ENCODE measurements around the gene TSSC4. TPM values are rescaled to one million over a fixed set of nuclear protein-coding genes. Genes with fewer than 3 reads are reported as not detected.

Gene TSSC4
- total RNA-seq, 1 donor from 2014 or later, result 70.0 TPM

- Histone ChIP-seq H3K79me2 (ENCODE audit: insufficient read depth, low read length) (peaks cover 68% of the 10 kb centered on the region), H3K27ac (ENCODE audit: low read depth, low read length) (no peak overlapping the region), H3K27me3 (ENCODE audit: insufficient read depth, low read length) (no peaks in the 10 kb centered on the region), H2AFZ (ENCODE audit: low read depth, low read length) (no peak overlapping the region), H3K9me3 (ENCODE audit: insufficient read depth, low read depth, low read length) (no peaks in the 10 kb centered on the region), H4K20me1 (ENCODE audit: insufficient read depth, low read length) (peaks cover 74% of the 10 kb centered on the region), H3K4me1 (ENCODE audit: insufficient read depth, low read length) (peaks cover 42% of the 10 kb centered on the region), H3K9ac (ENCODE audit: low read length) (peak overlapping the region; percentile 57), H3K4me3 (ENCODE audit: insufficient read depth, low read depth, low read length) (peak overlapping the region; percentile 23), H3K36me3 (ENCODE audit: insufficient read depth, low read length) (no peaks in the 10 kb centered on the region), H3K4me2 (ENCODE audit: low read length) (peak overlapping the region; percentile 95)
- H3K9me3 Mint-ChIP-seq (ENCODE audit: unreplicated experiment), result no peaks in the 10 kb centered on the region
- H3K4me1 Mint-ChIP-seq (ENCODE audit: low read depth, unreplicated experiment), result peaks cover 21% of the 10 kb centered on the region
- peak overlapping the region; percentile 47 for H3K27ac Mint-ChIP-seq (ENCODE audit: unreplicated experiment)
- TF ChIP-seq EZH2 (IDR thresholded peaks at IDR 0.05; ENCODE audit: insufficient read depth, low read length), result no peak
- no peak for TF ChIP-seq CTCF (IDR thresholded peaks at IDR 0.05; ENCODE audit: insufficient read depth, low read depth, low read length)
- no peak for DNase-seq (ENCODE audit: low read depth)
- H3K27me3 Mint-ChIP-seq (ENCODE audit: low read depth, unreplicated experiment), result no peaks in the 10 kb centered on the region
- H3K4me3 Mint-ChIP-seq (ENCODE audit: unreplicated experiment), result peak overlapping the region; percentile 54
- peaks cover 2% of the 10 kb centered on the region for H3K36me3 Mint-ChIP-seq (ENCODE audit: low read depth, unreplicated experiment)
- no peak for FAIRE-seq
Observed at GRCh38 chr11:2379466-2380174, 20.9 kb upstream of the TSSC4 start.

GRCh38 chr11:2380396-2380795 is 20.2 kb upstream of the TSSC4 start:
- Histone ChIP-seq H3K9ac (ENCODE audit: low read length) (peak overlapping the region; percentile 57), H3K4me1 (ENCODE audit: insufficient read depth, low read length) (peaks cover 42% of the 10 kb centered on the region), H3K4me2 (ENCODE audit: low read length) (peak overlapping the region; percentile 95), H3K36me3 (ENCODE audit: insufficient read depth, low read length) (no peaks in the 10 kb centered on the region), H4K20me1 (ENCODE audit: insufficient read depth, low read length) (peaks cover 79% of the 10 kb centered on the region), H2AFZ (ENCODE audit: low read depth, low read length) (no peak overlapping the region), H3K4me3 (ENCODE audit: insufficient read depth, low read depth, low read length) (no peak overlapping the region), H3K27ac (ENCODE audit: low read depth, low read length) (no peak overlapping the region), H3K79me2 (ENCODE audit: insufficient read depth, low read length) (peaks cover 76% of the 10 kb centered on the region), H3K27me3 (ENCODE audit: insufficient read depth, low read length) (no peaks in the 10 kb centered on the region), H3K9me3 (ENCODE audit: insufficient read depth, low read depth, low read length) (no peaks in the 10 kb centered on the region)
- H3K9me3 Mint-ChIP-seq (ENCODE audit: unreplicated experiment), result no peaks in the 10 kb centered on the region
- no peaks in the 10 kb centered on the region for H3K27me3 Mint-ChIP-seq (ENCODE audit: low read depth, unreplicated experiment)
- TF ChIP-seq EZH2 (IDR thresholded peaks at IDR 0.05; ENCODE audit: insufficient read depth, low read length) (no peak), CTCF (IDR thresholded peaks at IDR 0.05; ENCODE audit: insufficient read depth, low read depth, low read length) (no peak)
- peaks cover 19% of the 10 kb centered on the region for H3K4me1 Mint-ChIP-seq (ENCODE audit: low read depth, unreplicated experiment)
- peaks cover 2% of the 10 kb centered on the region for H3K36me3 Mint-ChIP-seq (ENCODE audit: low read depth, unreplicated experiment)
- DNase-seq (ENCODE audit: low read depth) (no peak), FAIRE-seq (no peak)
- H3K27ac Mint-ChIP-seq (ENCODE audit: unreplicated experiment), result no peak overlapping the region
- H3K4me3 Mint-ChIP-seq (ENCODE audit: unreplicated experiment), result peak overlapping the region; percentile 54

- peaks cover 42% of the 10 kb centered on the region for H3K4me1 ChIP-seq (ENCODE audit: insufficient read depth, low read length)
- Mint-ChIP-seq H3K27me3 (ENCODE audit: low read depth, unreplicated experiment) (no peaks in the 10 kb centered on the region), H3K4me3 (ENCODE audit: unreplicated experiment) (no peak overlapping the region), H3K9me3 (ENCODE audit: unreplicated experiment) (no peaks in the 10 kb centered on the region), H3K27ac (ENCODE audit: unreplicated experiment) (no peak overlapping the region), H3K36me3 (ENCODE audit: low read depth, unreplicated experiment) (peaks cover 2% of the 10 kb centered on the region), H3K4me1 (ENCODE audit: low read depth, unreplicated experiment) (peaks cover 21% of the 10 kb centered on the region)
- H3K36me3 ChIP-seq (ENCODE audit: insufficient read depth, low read length), result no peaks in the 10 kb centered on the region
- H3K27me3 ChIP-seq (ENCODE audit: insufficient read depth, low read length), result no peaks in the 10 kb centered on the region
- no peak overlapping the region for H3K9ac ChIP-seq (ENCODE audit: low read length)
- no peaks in the 10 kb centered on the region for H3K9me3 ChIP-seq (ENCODE audit: insufficient read depth, low read depth, low read length)
- H2AFZ ChIP-seq (ENCODE audit: low read depth, low read length), result no peak overlapping the region
- no peak for DNase-seq (ENCODE audit: low read depth)
- no peak for FAIRE-seq
- peaks cover 84% of the 10 kb centered on the region for H4K20me1 ChIP-seq (ENCODE audit: insufficient read depth, low read length)
- no peak overlapping the region for H3K27ac ChIP-seq (ENCODE audit: low read depth, low read length)
- TF ChIP-seq EZH2 (IDR thresholded peaks at IDR 0.05; ENCODE audit: insufficient read depth, low read length) (no peak), CTCF (IDR thresholded peaks at IDR 0.05; ENCODE audit: insufficient read depth, low read depth, low read length) (no peak)
- H3K4me3 ChIP-seq (ENCODE audit: insufficient read depth, low read depth, low read length), result no peak overlapping the region
- H3K4me2 ChIP-seq (ENCODE audit: low read length), result peak overlapping the region; percentile 95
- H3K79me2 ChIP-seq (ENCODE audit: insufficient read depth, low read length), result peaks cover 81% of the 10 kb centered on the region
Observed at GRCh38 chr11:2380807-2381350, 19.7 kb upstream of the TSSC4 start.
